ENCODE results near the gene NR6A1.

NR6A1 gene

DNA sequence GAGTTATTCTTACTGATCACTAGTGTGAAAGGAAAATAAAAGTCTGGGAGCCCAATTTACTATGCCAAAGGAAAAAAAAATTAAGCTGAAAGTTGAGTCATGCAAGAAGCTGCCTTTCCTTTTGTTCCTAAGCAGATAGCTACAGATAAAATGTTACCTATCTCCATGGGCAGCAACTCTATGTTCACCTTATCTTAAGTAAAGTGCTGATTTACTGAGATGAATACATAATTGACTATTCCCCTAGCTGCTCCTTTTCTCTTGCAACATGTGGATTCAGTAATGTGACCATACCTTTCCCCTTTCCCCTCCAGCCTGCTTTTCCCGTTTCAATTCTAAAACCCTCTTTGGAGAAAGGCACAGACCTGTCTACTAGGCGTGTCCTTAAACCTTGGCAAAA is 201.2 kb downstream of the NR6A1 start:
- Histone ChIP-seq H3K9me3 (ENCODE audit: insufficient read depth, low read depth, low read length) (no peaks in the 10 kb centered on the region), H4K20me1 (ENCODE audit: insufficient read depth, low read length, poor library complexity, severe bottlenecking) (no peaks in the 10 kb centered on the region), H3K36me3 (ENCODE audit: insufficient read depth, low read length) (no peaks in the 10 kb centered on the region), H3K4me3 (ENCODE audit: low read length, poor library complexity, severe bottlenecking) (no peak overlapping the region), H2AFZ (ENCODE audit: low read length) (no peak overlapping the region), H3K9ac (ENCODE audit: low read depth, low read length, poor library complexity, severe bottlenecking) (no peak overlapping the region), H3K4me2 (ENCODE audit: low read depth, low read length, poor library complexity, severe bottlenecking) (no peak overlapping the region), H3K9me2 (replicated peaks; ENCODE audit: low read depth, low read length) (no peaks in the 10 kb centered on the region), H3F3A (ENCODE audit: low read depth) (no peaks in the 10 kb centered on the region), H3K4me1 (ENCODE audit: insufficient read depth, low read length, poor library complexity, severe bottlenecking) (peaks cover 3% of the 10 kb centered on the region), H3K79me2 (ENCODE audit: insufficient read depth, low read length) (no peaks in the 10 kb centered on the region), H3K27me3 (ENCODE audit: insufficient read depth, low read length, poor library complexity, severe bottlenecking) (no peaks in the 10 kb centered on the region)
- TF ChIP-seq EZH2phosphoT487 (IDR thresholded peaks at IDR 0.05; ENCODE audit: borderline replicate concordance) = no peak
- TF ChIP-seq, protein P1, sequence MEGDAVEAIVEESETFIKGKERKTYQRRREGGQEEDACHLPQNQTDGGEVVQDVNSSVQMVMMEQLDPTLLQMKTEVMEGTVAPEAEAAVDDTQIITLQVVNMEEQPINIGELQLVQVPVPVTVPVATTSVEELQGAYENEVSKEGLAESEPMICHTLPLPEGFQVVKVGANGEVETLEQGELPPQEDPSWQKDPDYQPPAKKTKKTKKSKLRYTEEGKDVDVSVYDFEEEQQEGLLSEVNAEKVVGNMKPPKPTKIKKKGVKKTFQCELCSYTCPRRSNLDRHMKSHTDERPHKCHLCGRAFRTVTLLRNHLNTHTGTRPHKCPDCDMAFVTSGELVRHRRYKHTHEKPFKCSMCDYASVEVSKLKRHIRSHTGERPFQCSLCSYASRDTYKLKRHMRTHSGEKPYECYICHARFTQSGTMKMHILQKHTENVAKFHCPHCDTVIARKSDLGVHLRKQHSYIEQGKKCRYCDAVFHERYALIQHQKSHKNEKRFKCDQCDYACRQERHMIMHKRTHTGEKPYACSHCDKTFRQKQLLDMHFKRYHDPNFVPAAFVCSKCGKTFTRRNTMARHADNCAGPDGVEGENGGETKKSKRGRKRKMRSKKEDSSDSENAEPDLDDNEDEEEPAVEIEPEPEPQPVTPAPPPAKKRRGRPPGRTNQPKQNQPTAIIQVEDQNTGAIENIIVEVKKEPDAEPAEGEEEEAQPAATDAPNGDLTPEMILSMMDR (conservative IDR thresholded peaks at IDR 0.05; ENCODE audit: low read length) = no peak

DNA sequence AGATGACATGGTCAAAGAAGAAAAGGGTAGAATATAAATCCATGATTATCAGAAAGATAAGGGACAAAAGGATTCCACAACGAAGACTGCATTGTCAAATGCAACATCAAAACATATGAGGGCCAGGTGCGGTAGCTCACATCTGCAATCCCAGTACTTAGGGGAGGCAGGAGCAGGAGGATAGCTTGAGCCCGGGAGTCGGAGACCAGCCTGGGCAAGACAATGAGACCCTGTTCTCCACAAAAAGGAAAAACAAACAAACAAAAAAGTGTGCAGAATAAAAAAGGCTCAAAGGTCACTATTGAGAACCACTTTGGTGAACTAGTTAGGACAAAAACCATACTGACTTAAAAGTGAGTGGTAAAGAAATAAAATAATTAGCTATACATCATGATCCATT is 203.7 kb downstream of the NR6A1 start:
- H4K20me1 ChIP-seq (ENCODE audit: insufficient read depth, low read length, poor library complexity, severe bottlenecking) = no peaks in the 10 kb centered on the region
- H3K27me3 ChIP-seq (ENCODE audit: insufficient read depth, low read length, poor library complexity, severe bottlenecking) = no peaks in the 10 kb centered on the region
- H3K9me2 ChIP-seq (replicated peaks; ENCODE audit: low read depth, low read length) = no peaks in the 10 kb centered on the region
- no peak overlapping the region for H3K4me3 ChIP-seq (ENCODE audit: low read length, poor library complexity, severe bottlenecking)
- TF ChIP-seq EZH2phosphoT487 (IDR thresholded peaks at IDR 0.05; ENCODE audit: borderline replicate concordance) = no peak
- TF ChIP-seq, protein P1 (conservative IDR thresholded peaks at IDR 0.05; ENCODE audit: low read length) = no peak
- no peaks in the 10 kb centered on the region for H3K9me3 ChIP-seq (ENCODE audit: insufficient read depth, low read depth, low read length)
- H3K79me2 ChIP-seq (ENCODE audit: insufficient read depth, low read length) = no peaks in the 10 kb centered on the region
- H3K36me3 ChIP-seq (ENCODE audit: insufficient read depth, low read length) = no peaks in the 10 kb centered on the region
- no peaks in the 10 kb centered on the region for H3K4me1 ChIP-seq (ENCODE audit: insufficient read depth, low read length, poor library complexity, severe bottlenecking)
- no peak overlapping the region for H3K4me2 ChIP-seq (ENCODE audit: low read depth, low read length, poor library complexity, severe bottlenecking)
- no peak overlapping the region for H2AFZ ChIP-seq (ENCODE audit: low read length)
- no peak overlapping the region for H3K9ac ChIP-seq (ENCODE audit: low read depth, low read length, poor library complexity, severe bottlenecking)
- H3F3A ChIP-seq (ENCODE audit: low read depth) = no peaks in the 10 kb centered on the region

DNA sequence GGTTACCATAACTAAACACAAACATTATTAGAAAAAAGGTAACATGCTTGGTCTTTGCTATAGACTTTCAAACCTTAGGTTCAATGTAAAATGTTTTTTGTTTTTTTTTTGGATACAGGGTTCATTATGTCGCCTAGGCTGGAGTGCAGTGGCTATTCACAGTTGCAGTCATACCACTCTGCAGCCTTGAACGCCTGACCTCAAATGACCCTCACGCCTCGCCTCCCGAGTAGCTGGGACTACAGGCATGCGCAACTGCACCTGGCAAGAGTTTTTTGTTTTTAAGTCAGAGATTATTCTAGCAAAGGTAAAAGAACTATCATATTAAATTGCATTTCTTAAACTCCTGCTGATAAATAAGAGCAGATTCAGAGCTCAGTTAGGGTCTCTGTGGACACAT is 208.8 kb downstream of the NR6A1 start:
- no peaks in the 10 kb centered on the region for H3K9me2 ChIP-seq (replicated peaks; ENCODE audit: low read depth, low read length)

More for the DNA sequence above, 208.8 kb downstream of the NR6A1 start:
- no peak for TF ChIP-seq EZH2phosphoT487 (IDR thresholded peaks at IDR 0.05; ENCODE audit: borderline replicate concordance)
- TF ChIP-seq, protein P1 (conservative IDR thresholded peaks at IDR 0.05; ENCODE audit: low read length) = no peak
- Histone ChIP-seq H3K36me3 (ENCODE audit: insufficient read depth, low read length) (no peaks in the 10 kb centered on the region), H3K79me2 (ENCODE audit: insufficient read depth, low read length) (no peaks in the 10 kb centered on the region), H3K4me1 (ENCODE audit: insufficient read depth, low read length, poor library complexity, severe bottlenecking) (peaks cover 5% of the 10 kb centered on the region), H2AFZ (ENCODE audit: low read length) (no peak overlapping the region), H3K4me2 (ENCODE audit: low read depth, low read length, poor library complexity, severe bottlenecking) (no peak overlapping the region), H3K9me3 (ENCODE audit: insufficient read depth, low read depth, low read length) (no peaks in the 10 kb centered on the region), H3F3A (ENCODE audit: low read depth) (no peaks in the 10 kb centered on the region), H3K4me3 (ENCODE audit: low read length, poor library complexity, severe bottlenecking) (no peak overlapping the region), H3K9ac (ENCODE audit: low read depth, low read length, poor library complexity, severe bottlenecking) (no peak overlapping the region), H3K27me3 (ENCODE audit: insufficient read depth, low read length, poor library complexity, severe bottlenecking) (no peaks in the 10 kb centered on the region), H4K20me1 (ENCODE audit: insufficient read depth, low read length, poor library complexity, severe bottlenecking) (no peaks in the 10 kb centered on the region)

Measured in Loucy (cell line).